NCI-H2107 (cell line): ENCODE results near the gene TMEM218.
A peak's percentile ranks its signal among the peaks of the same experiment; 100 is the strongest.

Experiments
- DNase-seq: peaks from one replicate; lab custom pipeline; 2025; lab: John Stamatoyannopoulos, UW

Gene TMEM218

DNA sequence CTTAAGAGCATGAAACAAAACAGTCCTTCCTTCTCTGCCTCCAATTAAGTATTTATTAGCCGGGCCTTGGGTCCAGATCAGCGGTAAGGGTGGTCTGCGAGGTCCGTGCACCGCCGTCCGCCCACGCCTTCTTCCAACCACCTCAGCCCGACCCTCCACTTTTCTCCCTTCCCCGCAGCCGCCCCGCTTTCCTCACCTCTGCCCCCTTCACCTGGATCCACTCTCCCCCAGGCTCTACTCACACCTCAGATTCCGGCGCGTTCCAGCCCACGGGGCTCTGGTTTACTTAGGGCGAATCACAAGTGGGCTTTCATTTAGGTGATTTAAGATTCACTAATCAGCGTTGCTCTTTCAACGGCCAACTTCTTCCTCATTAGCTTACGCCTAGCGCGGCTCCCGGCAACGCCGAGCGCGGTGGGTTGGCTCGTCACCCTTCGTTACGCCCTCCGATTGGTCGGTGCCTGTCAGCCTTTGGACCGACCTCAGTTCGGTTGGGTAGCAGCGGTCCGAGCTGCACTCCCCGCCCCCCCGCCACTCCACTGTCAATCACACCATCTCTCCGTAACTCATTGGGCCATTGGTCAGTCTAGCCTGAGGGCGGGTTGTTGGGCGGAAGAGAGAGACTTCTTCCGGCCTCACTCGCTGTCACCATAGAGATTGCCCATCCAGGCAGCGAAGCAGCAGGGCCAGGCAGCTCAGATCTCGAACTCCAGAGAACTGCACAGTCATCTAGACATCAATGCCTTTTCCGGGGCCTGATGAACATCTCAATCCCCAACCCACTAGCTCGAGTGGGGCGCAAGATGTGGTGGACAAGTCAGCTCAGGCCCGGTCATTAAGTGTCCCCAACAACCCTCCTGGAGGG, at the start of gene TMEM218:
Gene TMEM218 (minus strand): TSS at position 284 of the 865 bp plus-strand sequence. CDS start 9,385 bp downstream, outside the sequence.
- DNase-seq = peak; percentile 79

DNA sequence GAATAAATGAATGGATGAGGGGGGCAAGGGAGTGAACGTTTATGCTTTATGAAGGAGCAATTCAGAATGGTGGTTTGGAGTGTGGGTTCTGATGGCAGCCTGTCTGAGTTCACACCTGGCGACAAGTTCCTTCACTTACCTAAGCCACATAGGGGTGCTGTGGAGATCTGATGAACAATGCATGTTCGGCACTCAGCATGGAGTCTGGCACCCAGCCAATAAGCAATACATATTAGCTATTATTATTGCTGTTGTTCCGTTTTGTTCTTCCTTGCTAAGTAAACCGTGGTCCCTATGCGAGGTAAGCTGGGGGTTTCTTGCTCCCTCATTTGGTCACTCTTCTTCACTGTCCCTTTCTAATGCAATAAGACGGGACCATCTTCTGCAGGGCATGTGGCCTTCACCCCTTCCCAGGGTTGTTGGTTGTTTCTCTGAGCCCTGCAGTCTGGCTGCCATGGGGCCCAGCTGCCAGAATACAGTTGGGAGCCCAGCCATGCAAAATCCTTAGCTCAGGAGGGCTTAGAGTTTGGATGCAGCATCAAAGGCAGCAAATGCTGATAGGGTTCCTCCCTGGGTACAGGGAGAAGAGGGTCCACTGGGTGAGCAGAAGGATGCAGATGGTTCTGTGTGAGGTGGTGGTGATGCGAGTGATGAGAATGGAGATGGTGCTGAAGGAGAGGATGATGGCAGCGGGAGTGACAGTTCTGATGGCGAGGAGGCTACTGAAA, 46.7 kb upstream of the TMEM218 start:
- DNase-seq = no peak

DNA sequence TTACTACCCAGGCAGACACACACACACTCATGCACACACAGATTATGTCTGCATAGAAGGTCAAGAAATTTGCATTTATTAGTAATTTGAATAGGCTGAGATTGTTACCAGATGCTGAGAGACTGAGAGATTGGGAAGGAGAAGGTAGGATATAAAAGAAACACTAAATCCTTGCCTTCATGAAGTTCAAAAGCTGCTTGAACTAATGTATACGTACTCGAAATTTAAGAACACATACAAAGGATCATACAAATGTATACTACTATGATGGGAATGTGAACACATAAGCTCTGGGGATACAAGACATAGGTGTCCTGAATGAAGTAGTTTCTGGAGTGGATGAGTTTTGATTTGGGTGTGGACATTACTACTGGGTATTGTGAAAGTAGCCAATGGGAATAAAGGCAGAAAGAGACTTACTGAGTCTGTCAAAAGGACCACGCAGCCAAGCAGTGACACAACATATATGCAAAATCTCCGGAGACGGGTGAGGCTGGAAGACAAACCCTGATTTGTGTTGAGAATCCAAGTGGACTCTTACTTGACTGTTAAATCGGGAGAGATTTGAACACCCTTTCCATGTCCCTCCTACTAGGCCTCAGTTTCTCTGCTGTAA, 45.8 kb upstream of the TMEM218 start:
- DNase-seq = no peak

DNA sequence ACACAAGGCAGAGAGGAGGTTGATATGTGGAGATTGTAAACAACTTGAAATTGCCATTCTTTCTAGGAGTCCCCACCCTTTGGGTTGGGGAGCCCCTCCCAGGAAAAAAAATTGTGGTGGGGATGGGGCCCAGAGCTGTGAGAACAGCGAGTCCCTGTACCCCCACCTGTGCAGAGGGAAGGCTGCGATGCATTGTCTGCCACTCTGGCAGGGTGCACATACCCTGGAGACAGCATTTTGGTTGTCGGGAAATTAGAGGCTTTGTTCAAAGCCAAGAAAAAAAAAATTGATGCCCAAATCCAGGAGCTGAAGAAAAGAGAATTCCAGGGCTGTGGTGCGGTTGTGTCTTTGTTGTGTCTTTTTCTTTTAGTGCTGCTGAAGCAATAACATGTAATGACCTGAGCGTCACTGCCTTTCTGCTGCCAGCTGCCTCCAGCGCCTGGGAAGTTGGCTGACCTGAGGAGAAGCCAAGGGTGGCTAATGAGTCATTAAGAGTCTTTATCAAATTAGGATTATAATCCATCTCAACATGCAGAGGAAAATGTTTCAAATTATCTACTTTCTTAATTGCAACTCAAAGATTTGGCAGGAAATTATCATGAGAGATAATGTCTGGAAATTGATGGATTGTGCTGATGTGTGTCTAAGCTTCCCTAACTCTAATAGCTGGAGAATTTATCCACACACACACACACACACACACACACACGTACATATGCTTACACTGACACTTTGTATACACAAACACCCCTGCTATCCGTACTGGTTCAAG, 45.1 kb upstream of the TMEM218 start:
- no peak for DNase-seq

DNA sequence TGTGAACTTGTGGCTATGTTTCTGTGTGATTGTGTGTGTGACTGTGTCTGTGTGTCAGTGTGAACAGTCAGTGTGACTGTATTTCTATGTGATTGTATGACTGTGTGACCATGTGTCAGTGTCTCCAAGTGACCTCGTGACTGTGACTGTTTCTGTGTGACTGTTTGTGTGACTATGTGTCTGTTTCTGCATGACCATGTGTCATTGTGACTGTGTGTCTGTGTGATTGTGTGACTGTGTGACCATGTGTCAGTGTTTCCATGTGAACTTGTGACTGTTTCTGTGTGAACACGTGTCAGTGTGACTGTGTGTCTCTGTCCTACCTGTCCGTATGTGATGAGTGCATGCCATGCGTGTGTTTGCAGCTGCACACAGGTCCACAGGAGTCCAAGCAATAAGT, 44.3 kb upstream of the TMEM218 start:
- no peak for DNase-seq

DNA sequence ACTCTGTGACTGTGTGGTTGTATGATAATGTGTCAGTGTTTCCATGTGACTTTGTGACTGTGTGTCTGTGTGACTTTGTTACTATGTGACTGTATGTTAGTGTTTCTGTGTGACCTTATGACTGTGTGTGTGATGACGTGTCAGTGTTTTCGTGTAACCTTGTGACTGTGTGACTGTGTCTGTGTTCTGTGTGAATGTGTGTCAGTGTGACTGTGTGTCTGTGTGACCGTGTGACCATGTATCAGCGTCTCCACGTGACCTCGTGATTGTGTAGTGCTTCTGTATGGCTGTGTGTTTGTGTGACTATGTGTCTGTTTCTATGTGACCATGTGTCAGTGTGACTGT, 43.6 kb upstream of the TMEM218 start:
- DNase-seq = no peak

DNA sequence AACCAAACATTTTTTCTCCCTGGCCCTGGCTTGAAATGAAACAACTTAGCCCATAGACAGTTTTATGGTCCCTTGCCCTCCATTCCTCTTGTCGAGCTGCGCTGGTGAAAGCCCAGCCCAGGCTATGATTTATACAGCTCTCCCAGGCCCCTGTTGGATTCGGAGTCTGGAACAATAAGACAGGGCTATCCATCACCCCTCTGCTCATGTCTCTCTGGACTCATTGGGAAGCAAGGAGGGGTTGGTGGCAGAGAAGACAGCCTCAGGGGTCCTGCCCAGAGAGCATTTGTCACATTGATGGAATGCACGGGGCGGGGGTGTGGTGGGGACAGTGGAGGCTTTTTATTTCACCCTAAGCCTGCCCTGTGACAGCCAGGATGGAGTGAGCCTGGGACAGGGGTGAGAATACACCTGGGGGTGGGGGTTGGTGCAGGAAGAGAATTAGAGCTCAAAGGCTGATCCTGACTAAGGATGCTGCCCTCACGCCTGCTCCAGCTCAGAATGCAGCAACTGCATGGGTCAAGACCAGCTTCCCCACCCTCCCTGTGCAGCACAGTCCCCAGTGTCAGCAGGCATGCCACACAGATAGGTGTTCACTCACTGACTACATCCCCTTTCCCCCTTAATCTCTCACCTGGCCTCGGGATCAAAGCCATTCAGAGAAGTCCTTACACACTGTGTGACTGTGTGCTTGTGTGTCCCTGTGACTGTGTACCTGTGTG, 43.1 kb upstream of the TMEM218 start:
- DNase-seq = no peak

DNA sequence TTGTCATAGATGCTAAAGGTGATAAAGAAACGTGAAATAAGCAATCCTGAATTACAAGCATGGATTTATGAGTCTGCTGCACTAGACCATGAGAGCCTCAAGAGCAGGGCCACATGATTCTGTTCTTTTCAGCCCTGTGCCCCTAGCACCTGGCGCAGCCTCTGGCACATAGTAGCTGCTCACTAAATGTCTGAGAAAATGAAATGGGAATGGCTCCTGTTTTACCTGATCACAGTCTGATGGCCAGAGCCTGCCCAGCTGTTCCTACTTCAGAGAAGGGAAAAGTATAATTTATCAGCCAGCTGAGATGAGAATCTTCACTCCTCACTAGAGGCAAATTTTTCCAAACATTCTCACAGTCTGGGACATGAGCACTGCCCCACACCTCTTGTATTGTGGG, 42.4 kb upstream of the TMEM218 start:
- DNase-seq = no peak

DNA sequence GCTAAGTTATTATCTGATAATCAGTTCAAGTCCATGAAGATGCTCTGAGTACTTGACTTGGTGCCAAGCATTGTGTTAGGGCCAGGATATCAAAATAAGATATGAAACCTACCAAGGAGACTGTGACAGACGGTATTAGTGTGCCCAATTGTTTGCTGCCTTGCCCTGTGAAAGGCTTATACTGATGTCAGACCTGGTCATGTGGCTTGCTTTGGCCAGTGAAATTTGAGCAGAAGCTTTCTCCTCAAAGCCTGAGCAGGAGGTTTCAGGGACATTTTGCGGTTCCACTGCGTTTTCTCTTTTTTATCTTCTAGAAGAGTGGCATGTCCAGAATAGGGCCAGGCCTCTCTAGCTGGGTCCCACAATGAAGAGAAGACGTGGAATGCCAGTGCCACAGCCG, 37.3 kb upstream of the TMEM218 start:
- DNase-seq = no peak

DNA sequence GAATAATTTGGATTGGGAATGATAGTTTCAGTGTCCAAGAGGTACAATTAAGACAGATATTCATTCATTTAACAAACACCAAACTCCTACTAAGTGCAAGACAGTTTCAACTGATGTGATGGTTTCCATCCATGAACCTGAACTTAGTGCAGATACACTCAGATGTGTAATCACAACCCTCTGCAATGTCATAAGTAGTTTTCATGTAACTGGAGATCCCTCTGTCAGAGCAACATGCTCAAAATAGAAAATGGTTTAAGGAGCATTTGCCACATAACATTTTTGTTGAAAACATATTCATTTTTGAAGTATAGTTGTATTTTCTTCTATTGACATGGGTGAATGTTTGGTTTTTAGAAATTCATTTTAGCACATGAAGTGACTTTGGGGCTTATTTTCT, 36.6 kb upstream of the TMEM218 start:
- no peak for DNase-seq

DNA sequence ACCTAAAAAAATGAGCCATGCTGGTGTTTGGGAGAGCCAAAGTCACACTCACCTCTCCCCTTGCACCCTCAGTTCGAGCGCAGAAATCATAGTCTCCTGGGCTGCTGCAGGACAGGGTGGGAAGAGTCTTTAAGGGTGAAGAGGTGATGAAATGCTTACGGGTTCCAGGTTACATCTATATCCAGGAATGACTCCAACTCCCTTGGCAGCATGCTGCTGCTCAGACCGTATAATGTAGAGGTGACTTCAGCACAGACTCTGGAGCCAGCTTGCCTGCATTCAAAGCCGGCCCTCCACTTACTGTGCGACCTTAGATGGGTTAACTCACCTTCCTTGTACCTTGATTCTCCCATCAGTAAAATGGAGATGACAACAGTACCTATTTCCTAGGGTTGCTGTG, 35.9 kb upstream of the TMEM218 start:
- DNase-seq = no peak

DNA sequence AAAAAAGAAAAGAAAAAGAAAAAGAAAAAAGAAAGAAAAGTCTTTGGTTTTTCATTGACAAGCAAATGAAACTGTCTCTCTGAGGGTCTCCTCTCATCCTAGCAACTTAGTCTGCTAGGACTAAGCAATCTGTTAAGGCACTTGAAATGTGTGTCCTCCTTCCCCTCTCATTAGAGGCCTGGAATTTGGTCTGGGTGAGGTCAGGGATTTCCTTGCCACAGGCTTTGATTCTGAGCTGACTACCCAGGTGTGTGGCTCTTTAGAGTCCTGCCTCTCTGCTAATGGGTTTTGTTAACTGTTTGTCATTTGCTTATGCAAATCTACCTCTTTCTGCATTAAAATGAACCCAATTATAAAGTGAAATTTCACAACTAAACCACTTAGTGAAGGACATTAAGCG, 34.8 kb upstream of the TMEM218 start:
- DNase-seq = no peak

DNA sequence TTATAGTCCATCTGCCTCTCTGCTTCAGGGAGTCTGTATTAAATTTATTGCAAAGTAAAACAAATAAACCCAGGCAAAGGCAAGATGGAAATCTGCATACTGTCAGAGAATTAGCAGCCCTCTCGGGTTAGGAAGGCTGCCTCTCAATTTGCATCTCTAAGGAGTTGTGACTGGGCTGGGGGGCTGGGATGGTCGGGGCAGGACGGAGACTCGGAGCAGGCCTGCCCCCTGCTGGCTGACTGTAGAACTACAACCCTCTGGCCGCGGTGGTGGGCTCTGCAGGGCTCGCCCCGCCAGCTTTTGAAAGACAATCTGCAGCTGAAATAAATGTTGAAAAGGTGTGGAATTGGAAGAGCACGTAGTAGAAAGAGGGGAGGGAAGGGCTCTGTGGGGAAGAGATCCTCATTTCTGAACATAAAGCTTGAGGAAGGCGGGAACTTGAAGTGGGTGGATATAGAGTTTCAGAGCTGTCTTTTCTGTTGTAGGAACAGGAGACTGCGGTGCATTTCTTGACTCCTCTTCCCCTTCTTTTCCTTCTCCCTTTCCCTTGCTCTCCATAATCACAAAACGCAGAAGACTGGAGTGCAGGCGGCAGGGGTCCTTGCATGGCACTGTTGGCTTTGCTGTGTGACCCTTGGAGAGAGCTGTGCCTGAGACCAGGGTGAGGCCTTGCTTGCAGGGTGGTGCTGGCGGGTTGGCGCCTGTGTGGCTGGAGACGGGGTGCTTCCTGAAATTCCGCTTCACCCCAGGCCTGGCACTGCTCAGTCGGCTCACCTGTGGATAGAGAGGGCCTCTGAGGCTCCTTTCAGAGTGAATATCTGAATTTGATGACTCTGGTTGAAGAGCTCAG, 30.5 kb upstream of the TMEM218 start:
- no peak for DNase-seq

DNA sequence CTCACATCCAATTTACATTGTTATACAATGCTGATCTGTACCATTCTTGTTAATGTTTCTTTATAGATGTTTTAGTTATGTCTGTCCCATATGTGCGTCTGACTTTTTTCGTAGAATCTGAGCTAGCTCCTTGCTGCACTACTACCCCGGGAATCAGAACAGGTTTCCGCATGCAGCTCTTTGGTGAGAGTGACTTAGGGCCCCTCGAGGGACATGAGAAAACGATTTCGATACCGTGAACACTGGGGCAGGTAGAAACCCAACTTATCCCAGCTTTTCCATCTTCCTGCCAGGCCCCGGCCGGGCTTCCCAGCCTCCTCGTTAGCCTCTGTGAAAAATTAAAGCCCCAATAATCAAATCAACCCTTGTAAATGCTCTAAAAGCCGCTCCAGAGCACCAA, 29.8 kb upstream of the TMEM218 start:
- DNase-seq = no peak

DNA sequence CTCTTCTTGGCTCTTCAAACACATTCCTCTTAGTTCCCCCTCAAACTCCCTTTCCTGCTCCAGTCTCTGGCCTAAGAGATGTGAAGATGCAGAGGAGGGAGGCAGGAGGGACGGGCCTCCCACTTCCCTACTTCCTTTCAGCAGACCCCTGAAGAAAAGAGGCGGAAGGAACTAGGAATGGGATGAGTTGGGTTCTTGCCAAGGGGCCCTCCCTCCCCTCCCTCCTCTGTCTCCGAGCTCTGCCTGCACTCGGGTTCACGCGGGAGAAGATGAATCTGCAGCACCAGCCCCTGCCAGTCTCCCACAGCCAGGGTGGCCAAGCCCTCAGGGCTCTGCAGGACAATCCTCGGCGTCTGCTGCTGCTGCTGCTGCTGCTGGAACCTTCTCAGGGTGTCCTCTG, 28.8 kb upstream of the TMEM218 start:
- no peak for DNase-seq

DNA sequence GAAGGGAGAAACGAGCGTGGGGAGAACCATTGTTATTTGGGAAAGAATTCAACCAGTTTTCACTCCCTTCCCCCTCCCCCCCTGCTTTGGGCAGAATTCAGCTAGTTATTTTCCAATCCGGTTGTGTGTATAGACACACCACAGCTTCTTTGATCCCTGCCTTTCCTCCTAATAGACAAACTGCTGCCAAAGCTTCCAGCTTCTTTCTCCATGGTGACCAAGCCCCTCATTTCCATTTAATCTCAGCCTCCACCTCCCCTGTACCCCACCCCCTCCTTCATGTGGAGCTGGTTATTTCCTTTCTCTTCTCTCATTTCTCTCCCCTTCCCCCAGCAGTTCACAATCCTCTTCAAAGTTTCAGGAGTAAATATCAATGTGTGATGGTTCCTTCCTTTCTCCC, 28.4 kb upstream of the TMEM218 start:
- no peak for DNase-seq

DNA sequence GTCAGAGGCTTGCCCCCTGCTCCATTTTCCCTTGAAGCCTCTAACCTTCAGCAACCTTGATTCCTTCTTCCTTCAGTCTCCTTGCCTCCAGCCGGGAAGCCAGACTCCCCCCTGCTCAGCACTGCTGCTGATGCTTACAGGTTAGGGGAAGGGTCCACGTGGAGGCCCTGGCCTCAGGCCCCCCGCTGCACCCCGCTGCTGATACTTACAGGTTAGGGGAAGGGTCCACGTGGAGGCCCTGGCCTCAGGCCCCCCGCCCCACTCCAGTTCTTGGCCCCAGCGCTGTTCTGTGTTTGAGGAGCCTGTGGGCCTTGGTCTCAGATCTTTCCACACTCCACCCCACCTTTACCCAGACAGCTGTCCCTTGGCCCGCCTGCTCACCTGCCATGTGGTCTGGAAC, 27.5 kb upstream of the TMEM218 start:
- DNase-seq = no peak

DNA sequence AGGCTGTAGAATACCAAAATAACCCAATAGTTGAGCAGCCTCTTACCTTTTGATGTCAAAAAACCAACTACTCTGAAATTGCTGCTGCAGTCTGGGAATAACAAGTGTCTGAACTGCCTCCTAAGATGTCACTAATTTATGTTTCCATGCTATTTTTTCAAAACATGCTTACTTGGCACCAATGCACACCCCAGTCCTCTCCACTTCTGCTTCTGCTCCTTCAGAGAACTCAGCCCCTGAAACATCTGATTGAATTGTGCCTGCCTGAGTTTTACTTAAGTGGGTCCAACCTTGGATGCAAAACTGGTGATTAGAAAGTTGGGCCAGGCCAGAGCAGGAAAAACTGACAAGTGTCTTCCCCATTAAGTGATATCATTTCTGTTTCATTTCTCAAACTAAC, 24.6 kb upstream of the TMEM218 start:
- no peak for DNase-seq

DNA sequence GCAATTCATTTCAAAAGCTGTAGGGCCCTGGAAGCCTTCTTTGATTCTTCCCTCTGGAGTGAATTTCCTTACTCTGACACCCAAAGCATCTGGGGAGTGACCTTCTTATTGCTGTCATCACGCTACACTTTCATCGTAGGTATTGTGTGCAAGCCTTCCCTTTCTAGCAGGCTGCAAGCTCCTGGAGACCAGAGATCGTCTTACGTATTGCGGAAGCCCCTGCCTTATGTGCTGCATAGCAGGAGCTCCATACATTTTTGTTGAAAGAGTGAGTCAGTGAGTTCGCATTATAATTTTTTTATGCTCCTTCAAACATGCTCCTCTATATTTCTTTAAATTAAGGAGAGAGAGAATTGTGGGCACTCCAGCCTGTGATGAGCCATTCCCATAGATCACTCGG, 21.2 kb upstream of the TMEM218 start:
- no peak for DNase-seq

DNA sequence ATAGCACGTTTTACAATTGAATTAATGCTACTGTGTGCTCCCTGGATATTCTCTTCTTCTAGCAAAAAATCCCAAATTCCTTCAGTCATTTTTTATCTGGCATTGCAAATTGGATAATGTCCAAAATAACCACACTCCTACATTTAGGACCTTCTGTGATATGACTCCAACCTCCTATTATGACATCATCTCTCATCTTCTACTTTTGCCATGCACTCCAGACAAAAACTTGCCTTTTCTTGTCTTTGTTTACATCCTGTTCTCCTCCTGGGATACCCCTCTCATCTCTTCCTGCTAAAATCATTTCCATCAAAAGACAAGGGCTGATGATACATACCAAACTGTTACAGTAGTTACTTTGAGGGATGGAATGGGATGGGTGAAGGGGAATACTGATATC, 20.6 kb upstream of the TMEM218 start:
- no peak for DNase-seq
